Panc1 (cell line): ENCODE measurements around the gene SEMA5B. TPM values are rescaled to one million over a fixed set of nuclear protein-coding genes. Genes with fewer than 3 reads are reported as not detected.

Source experiments
- ATAC-seq: fragments of 200-7000 bp; cut with Tn5 transposase; 2 replicates; pipeline ENCODE4 v1.9.1; 2020; ENCODE audit warnings: mild to moderate bottlenecking, moderate library complexity
- BruUV-seq: library from RNA; stranded (reverse); fragments of 400-500 nt; replicated peaks from 2 replicates; lab custom pipeline; 2021; lab: Mats Ljungman, UMichigan
- CTCF ChIA-PET: fragments of 300-600 bp; sonication (Branson Sonifier 250); formaldehyde crosslinking; loops from one replicate; lab custom pipeline; 2022; ENCODE audit warnings: antibody characterized with exemption; lab: Charles Lee
- POLR2A ChIA-PET: fragments of 300-600 bp; sonication (Branson Sonifier 250); formaldehyde crosslinking; loops from one replicate; lab custom pipeline; 2022; ENCODE audit warnings: antibody characterized with exemption; lab: Charles Lee
- DNase-seq: peaks from one replicate; pipeline ENCODE4 v3.0.0-alpha.2; 2010; ENCODE audit warnings: low read depth, low spot score
- H3K27ac ChIP-seq: 2 replicates; pipeline ENCODE4 v1.5.1; 2011; ENCODE audit warnings: mild to moderate bottlenecking, low read length, inconsistent platforms
- H3K27me3 ChIP-seq: fragments of 200-500 bp; sonication (Bioruptor generic); 2 replicates; pipeline ENCODE4 v1.6.0; 2014; ENCODE audit warnings: low read length, inconsistent platforms; ENCODE audit not compliant: control insufficient read depth, insufficient read depth
- H3K36me3 ChIP-seq: fragments of 200-500 bp; sonication (Bioruptor generic); 2 replicates; pipeline ENCODE4 v1.5.1; 2014; ENCODE audit warnings: inconsistent platforms, mild to moderate bottlenecking, low read length, moderate library complexity; ENCODE audit not compliant: control insufficient read depth, insufficient read depth
- H3K4me1 ChIP-seq: 2 replicates; pipeline ENCODE4 v1.5.1; 2011; ENCODE audit warnings: inconsistent platforms, mild to moderate bottlenecking, low read length, moderate library complexity; ENCODE audit not compliant: control insufficient read depth, insufficient read depth
- H3K4me3 ChIP-seq, 2 experiments: 2 replicates each; pipeline ENCODE4 v1.5.1; 2011 to 2012; ENCODE audit warnings: low read depth in 2 of 2, low read length in 2 of 2, mild to moderate bottlenecking in 2 of 2, inconsistent platforms in 1 of 2, moderate library complexity in 1 of 2
- H3K9me3 ChIP-seq: fragments of 200-500 bp; sonication (Bioruptor generic); 2 replicates; pipeline ENCODE4 v1.5.1; 2014; ENCODE audit warnings: low read depth, mild to moderate bottlenecking, inconsistent platforms, low read length, moderate library complexity; ENCODE audit not compliant: control insufficient read depth, insufficient read depth
- CTCF ChIP-seq: fragments of 450-650 bp; IDR thresholded peaks from 2 replicates; pipeline ENCODE4 v1.5.1; 2017; ENCODE audit warnings: mild to moderate bottlenecking
- POLR2AphosphoS5 ChIP-seq: IDR thresholded peaks from 2 replicates; pipeline ENCODE4 v1.6.1; 2012; ENCODE audit warnings: mild to moderate bottlenecking, low read depth, low read length, moderate library complexity
- SIN3A ChIP-seq: IDR thresholded peaks from 2 replicates; pipeline ENCODE4 v1.6.1; 2012; ENCODE audit warnings: low read depth, mild to moderate bottlenecking, low read length, moderate library complexity, borderline replicate concordance; ENCODE audit not compliant: insufficient read depth
- TCF7L2 ChIP-seq: IDR thresholded peaks from 2 replicates; pipeline ENCODE4 v1.6.1; 2011; ENCODE audit warnings: mild to moderate bottlenecking, low read depth, low read length, inconsistent platforms
- in situ Hi-C: cut with HindIII; loops from 2 replicates; pipeline ENCODE4 v1.10.0; 2016; ENCODE audit warnings: low sequenced_read_pairs, low pct_unique_long_range_greater_than_20kb
- intact Hi-C: fragments of 100-400 bp; cut with micrococcal nuclease; formaldehyde crosslinking; loops from one replicate; pipeline ENCODE4 v1.10.0; 2022; ENCODE audit not compliant: unreplicated experiment
- total RNA-seq: library from RNA; stranded (reverse); gene quantifications from one replicate; pipeline ENCODE4 v1.2.1, GENCODE V29; 2021; ENCODE audit not compliant: unreplicated experiment
- TF ChIP-seq, protein P1 (sequence below), 2 experiments: IDR thresholded peaks; 2 replicates each; pipeline ENCODE4 v1.6.1; 2011 to 2012; ENCODE audit warnings: low read depth in 2 of 2, control low read depth in 1 of 2, low read length in 1 of 2, mild to moderate bottlenecking in 1 of 2, moderate library complexity in 1 of 2; ENCODE audit not compliant: insufficient read depth in 1 of 2

The SEMA5B gene
- total RNA-seq, 1 experiment from 2014 or later: 1.2 TPM

GRCh38 chr3:122886946-122887345, 140.6 kb downstream of the SEMA5B start:
- TF ChIP-seq CTCF: no peak
- TF ChIP-seq, protein P1, sequence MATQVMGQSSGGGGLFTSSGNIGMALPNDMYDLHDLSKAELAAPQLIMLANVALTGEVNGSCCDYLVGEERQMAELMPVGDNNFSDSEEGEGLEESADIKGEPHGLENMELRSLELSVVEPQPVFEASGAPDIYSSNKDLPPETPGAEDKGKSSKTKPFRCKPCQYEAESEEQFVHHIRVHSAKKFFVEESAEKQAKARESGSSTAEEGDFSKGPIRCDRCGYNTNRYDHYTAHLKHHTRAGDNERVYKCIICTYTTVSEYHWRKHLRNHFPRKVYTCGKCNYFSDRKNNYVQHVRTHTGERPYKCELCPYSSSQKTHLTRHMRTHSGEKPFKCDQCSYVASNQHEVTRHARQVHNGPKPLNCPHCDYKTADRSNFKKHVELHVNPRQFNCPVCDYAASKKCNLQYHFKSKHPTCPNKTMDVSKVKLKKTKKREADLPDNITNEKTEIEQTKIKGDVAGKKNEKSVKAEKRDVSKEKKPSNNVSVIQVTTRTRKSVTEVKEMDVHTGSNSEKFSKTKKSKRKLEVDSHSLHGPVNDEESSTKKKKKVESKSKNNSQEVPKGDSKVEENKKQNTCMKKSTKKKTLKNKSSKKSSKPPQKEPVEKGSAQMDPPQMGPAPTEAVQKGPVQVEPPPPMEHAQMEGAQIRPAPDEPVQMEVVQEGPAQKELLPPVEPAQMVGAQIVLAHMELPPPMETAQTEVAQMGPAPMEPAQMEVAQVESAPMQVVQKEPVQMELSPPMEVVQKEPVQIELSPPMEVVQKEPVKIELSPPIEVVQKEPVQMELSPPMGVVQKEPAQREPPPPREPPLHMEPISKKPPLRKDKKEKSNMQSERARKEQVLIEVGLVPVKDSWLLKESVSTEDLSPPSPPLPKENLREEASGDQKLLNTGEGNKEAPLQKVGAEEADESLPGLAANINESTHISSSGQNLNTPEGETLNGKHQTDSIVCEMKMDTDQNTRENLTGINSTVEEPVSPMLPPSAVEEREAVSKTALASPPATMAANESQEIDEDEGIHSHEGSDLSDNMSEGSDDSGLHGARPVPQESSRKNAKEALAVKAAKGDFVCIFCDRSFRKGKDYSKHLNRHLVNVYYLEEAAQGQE (IDR thresholded peaks at IDR 0.05; ENCODE audit: insufficient read depth in 1 of 2, low read depth in 2 of 2, low read length in 1 of 2): no peak
- no peak for TF ChIP-seq POLR2AphosphoS5
- no peak for TF ChIP-seq TCF7L2
- TF ChIP-seq SIN3A: no peak
- POLR2A ChIA-PET: no interaction called here
- no peak overlapping the region for H3K4me3 ChIP-seq
- ATAC-seq (no peak), DNase-seq (no peak)
- no peaks in the 10 kb centered on the region for H3K9me3 ChIP-seq
- CTCF ChIA-PET: no interaction called here
- H3K4me1 ChIP-seq: no peaks in the 10 kb centered on the region
- H3K27me3 ChIP-seq: no peaks in the 10 kb centered on the region; the same call in 1 of the 2 replicates
- in situ Hi-C loops: no loop called here
- intact Hi-C loops: no loop called here
- no TSS peak for BruUV-seq
- H3K27ac ChIP-seq: no peak overlapping the region
- H3K36me3 ChIP-seq: no peaks in the 10 kb centered on the region

DNA sequence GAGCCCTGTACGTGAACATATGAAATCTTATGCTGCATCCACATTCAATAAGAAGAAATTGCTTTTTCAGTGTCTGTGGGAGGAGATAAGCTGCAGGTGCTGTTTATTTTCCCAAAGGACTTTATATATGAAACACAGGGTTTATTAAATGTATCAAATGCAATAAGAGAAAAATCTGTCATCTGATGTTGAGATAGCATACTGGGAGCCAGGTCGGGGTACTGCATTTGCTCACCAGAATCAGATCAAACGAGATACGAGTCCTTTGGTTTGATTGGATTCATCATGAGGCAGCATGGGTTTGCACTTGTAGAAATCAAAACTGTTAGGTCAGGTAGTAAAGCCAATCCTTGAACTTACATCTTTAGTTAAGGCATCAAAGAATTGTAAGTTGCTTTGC, 141.3 kb downstream of the SEMA5B start:
- DNase-seq (no peak), ATAC-seq (no peak)
- Histone ChIP-seq H3K27ac (no peak overlapping the region), H3K4me3 (no peak overlapping the region), H3K4me1 (no peaks in the 10 kb centered on the region), H3K9me3 (no peaks in the 10 kb centered on the region), H3K27me3 (no peaks in the 10 kb centered on the region; the same call in 1 of the 2 replicates), H3K36me3 (no peaks in the 10 kb centered on the region)
- ChIA-PET CTCF (no interaction called here), POLR2A (no interaction called here)
- BruUV-seq: no TSS peak
- intact Hi-C loops (no loop called here), in situ Hi-C loops (no loop called here)
- no peak for TF ChIP-seq SIN3A
- no peak for TF ChIP-seq TCF7L2
- TF ChIP-seq POLR2AphosphoS5: no peak
- TF ChIP-seq CTCF: no peak
- TF ChIP-seq, protein P1 (IDR thresholded peaks at IDR 0.05; ENCODE audit: insufficient read depth in 1 of 2, low read depth in 2 of 2, low read length in 1 of 2): no peak
